ENCODE data around the gene GOLGA8M. TPM values are rescaled to one million over a fixed set of nuclear protein-coding genes. Genes with fewer than 3 reads are reported as not detected.
"Not testable (repeated sequence)": the region's sequence is repeated elsewhere in the genome, so short reads cannot be mapped to it uniquely, and the experiment has no call there.

Gene GOLGA8M
- total RNA-seq, 1 donor from 2014 or later: 3.0 TPM

DNA sequence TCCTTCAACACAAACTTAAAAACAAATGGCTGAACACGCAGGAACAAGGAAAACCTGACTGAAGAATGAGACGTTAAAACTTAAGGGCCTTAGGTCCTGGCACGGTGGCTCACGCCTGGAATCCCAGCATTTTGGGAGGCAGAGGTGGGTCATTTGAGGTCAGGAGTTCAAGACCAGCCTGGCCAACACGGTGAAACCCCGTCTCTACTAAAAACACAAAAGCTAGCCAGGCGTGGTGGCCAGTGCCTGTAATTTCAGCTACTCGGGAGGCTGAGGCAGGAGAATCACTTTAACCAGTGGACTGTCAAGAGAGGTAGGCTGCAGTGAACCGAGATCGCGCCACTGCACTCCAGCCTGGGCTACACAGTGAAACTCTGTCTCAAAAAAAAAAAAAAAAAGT, 6.4 kb upstream of the GOLGA8M start:
- H3K4me1 ChIP-seq; DNase-seq; H3K36me3 ChIP-seq; H3K4me3 ChIP-seq; H3K27ac ChIP-seq; H3K9me3 ChIP-seq; intact Hi-C loops (cut with DNase I); ATAC-seq; H3K27me3 ChIP-seq: not testable (repeated sequence)

DNA sequence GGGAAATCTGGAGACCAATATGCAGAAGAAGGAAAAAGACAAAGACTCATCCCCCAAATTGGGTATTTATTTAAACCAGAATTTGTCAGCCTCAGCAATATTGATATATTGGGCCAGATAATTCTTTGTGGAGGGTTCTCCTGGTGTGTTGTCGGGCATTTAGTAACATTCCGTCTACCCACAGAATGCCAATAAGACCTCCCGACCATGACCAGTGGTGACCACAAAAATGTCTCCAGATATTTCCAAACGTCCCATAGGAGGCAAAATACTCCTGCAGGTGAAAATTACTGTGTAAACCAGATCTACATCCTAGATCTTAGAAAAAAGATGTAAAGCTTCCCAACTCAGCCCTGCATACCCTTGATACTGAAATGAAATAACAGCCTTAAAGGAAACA, 2.0 kb upstream of the GOLGA8M start:
- H3K27ac ChIP-seq; H3K27me3 ChIP-seq; ATAC-seq; H3K4me3 ChIP-seq; DNase-seq; H3K4me1 ChIP-seq; H3K36me3 ChIP-seq; intact Hi-C loops (cut with DNase I); H3K9me3 ChIP-seq: not testable (repeated sequence)

DNA sequence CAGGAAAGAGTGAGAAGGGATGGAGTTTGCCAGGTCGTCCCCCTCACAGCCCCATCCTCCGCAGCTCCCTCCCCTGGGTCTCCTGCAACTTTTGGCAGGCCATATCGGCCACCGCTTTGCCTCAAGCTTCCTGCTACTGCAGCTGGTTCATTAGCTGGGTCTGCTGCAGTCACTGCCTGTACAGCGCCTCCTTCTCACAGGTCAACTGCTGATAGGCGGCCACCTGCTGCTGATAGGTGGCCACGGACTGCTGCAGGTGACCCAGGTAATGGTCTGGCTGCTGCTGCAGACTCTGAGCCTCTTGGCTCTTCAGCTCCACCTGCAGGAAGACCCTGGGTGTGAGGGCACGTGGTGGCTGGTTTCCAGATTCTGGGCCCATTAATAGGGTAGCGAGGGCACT, 8.3 kb downstream of the GOLGA8M start:
- H3K9me3 ChIP-seq; H3K4me1 ChIP-seq; H3K27ac ChIP-seq; H3K4me3 ChIP-seq; DNase-seq; intact Hi-C loops (cut with DNase I); ATAC-seq; H3K27me3 ChIP-seq; H3K36me3 ChIP-seq: not testable (repeated sequence)

DNA sequence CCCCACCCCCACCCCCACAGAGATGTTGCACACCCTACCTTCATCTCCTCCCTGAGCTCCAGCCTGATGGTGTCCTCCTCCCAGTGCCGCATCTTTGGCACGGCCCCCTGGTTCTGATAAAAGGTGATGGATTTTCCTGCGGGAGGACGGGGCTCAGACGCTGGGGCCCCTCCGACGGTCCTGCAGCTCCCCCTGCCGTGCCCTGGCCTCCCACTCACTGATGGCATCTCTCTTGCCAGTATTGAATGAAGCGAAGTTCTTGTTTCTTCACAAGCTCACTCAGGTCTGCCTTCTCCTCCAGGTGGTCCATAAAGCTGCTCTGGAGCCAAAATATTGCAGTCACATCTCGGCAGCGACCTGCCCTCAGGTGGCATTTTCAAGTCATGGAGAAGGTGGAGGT, 9.8 kb downstream of the GOLGA8M start:
- ATAC-seq; DNase-seq; intact Hi-C loops (cut with DNase I): not testable (repeated sequence)

DNA sequence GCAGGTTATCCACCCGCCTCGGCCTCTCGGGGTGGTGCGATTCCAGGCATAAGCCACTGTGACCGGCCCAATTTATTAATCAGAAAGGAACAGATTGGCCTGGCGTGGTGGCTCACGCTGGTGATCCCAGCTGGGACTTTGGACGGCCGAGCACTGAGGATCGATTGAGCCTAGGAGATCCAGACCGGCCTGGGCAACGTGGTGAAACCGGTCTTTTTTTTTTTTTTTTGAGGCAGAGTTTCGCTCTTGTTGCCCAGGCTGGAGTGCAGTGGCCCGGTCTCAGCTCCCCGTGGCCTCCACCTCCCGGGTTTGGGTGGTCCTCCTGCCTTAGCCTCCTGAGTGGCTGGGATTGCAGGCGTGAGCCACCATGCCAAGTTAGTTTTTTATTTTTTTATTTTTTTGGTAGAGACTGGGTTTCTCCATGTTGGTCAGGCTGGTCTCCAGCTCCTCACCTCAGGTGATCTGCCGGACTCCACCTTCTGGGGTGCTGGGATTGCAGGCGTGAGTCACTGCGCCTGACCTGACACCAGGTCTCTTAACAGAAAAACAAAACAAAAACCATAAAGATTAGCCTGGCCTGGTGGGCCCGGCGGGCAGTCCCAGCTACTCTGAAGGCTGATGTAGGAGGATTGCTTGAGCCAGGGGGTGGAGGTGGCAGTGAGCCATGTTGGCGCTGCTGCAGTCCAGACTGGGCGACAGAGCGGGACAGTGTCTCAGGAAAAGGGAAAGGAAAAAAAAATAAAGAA, 18.0 kb downstream of the GOLGA8M start:
- H3K9me3 ChIP-seq; ATAC-seq; H3K27ac ChIP-seq; H3K4me1 ChIP-seq; DNase-seq; H3K4me3 ChIP-seq; H3K27me3 ChIP-seq; H3K36me3 ChIP-seq; intact Hi-C loops (cut with DNase I): not testable (repeated sequence)

More for the DNA sequence above, 9.8 kb downstream of the GOLGA8M start:
- not testable (repeated sequence) for H3K4me3 ChIP-seq, H3K27ac ChIP-seq, H3K27me3 ChIP-seq, H3K4me1 ChIP-seq, H3K9me3 ChIP-seq, H3K36me3 ChIP-seq

DNA sequence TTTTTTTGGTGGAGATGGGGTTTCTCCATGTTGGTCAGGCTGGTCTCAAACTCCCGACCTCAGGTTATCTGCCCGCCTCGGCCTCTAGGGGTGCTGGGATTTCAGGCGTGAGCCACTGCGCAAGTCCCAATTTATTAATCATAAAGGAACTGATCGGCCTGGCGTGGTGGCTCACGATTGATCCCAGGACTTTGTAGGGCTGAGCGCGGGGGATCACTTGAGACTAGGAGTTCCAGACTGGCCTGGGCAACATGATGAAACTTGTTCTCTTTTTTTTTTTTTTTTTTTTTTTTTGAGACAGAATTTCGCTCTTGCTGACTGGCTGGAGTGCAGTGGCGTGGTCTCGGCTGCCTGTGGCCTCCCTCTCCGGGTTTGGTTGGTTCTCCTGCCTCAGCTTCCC, 19.2 kb downstream of the GOLGA8M start:
- H3K27me3 ChIP-seq; H3K9me3 ChIP-seq; ATAC-seq; H3K27ac ChIP-seq; H3K4me1 ChIP-seq; DNase-seq; H3K4me3 ChIP-seq; H3K36me3 ChIP-seq; intact Hi-C loops (cut with DNase I): not testable (repeated sequence)

DNA sequence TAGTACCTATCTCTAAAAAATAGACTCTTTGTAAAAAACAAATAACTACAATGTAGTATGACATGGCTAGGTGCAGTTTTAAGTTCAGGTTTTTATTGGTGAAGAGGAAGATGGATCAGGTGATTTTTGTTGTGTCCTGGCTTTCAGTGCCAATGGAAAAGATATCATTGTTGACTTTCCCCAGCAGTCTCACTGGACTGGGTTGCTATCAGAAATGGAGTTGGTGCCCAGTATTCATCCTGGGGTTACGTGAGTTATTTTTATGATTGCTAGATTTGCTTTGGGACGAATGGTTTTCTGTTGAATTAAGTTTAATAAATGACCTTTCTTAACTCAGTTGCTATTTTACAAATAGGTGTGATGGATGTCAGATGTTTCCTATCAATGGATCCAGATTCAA, 38.7 kb downstream of the GOLGA8M start:
- H3K9me3 ChIP-seq; H3K27me3 ChIP-seq; H3K4me1 ChIP-seq; H3K36me3 ChIP-seq; DNase-seq; intact Hi-C loops (cut with DNase I); H3K4me3 ChIP-seq; H3K27ac ChIP-seq; ATAC-seq: not testable (repeated sequence)

DNA sequence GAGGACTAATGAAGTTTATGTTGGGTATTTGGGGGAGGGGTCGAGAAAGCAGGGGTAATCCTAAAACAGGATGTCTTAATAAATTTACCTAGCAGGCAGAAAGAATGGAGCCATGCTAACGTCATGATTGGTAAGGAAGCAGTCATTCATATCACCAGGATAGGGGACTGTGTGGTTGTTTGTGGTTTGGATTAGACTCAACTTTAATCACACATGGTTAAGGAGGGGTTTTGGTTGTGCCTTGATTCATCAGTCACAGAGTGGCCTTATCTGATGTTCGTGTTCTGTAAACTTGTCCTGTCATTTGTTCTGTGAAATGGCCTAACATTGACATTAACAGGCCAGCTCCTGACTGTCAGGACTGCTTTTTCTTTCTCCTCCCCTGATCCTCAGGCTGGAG, 40.1 kb downstream of the GOLGA8M start:
- H3K27me3 ChIP-seq: not testable (repeated sequence)

DNA sequence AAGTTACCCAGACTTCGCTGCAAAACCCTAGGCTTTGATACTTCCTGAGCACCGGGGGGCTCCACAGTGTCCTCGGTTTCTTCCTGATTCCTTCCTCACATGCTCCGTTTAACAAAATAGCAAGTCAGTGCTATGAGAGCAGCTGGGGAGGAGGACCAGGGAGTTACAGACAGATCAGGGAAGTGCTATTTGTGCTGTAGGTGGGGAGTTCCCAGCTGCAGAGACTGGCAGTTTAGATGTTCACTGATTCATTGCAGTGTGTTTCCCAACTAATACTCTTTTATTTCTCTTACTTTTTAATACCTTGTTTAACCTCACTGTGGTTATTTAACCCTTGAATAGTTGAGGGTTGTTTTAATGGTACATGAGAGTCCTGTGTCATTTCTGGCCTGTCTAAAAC, 45.8 kb downstream of the GOLGA8M start:
- H3K27me3 ChIP-seq; H3K4me3 ChIP-seq; intact Hi-C loops (cut with DNase I); H3K36me3 ChIP-seq; H3K27ac ChIP-seq; H3K9me3 ChIP-seq; DNase-seq; H3K4me1 ChIP-seq; ATAC-seq: not testable (repeated sequence)

More for the DNA sequence above, 40.1 kb downstream of the GOLGA8M start:
- H3K9me3 ChIP-seq; H3K36me3 ChIP-seq; H3K27ac ChIP-seq; DNase-seq; intact Hi-C loops (cut with DNase I); H3K4me3 ChIP-seq; H3K4me1 ChIP-seq; ATAC-seq: not testable (repeated sequence)

DNA sequence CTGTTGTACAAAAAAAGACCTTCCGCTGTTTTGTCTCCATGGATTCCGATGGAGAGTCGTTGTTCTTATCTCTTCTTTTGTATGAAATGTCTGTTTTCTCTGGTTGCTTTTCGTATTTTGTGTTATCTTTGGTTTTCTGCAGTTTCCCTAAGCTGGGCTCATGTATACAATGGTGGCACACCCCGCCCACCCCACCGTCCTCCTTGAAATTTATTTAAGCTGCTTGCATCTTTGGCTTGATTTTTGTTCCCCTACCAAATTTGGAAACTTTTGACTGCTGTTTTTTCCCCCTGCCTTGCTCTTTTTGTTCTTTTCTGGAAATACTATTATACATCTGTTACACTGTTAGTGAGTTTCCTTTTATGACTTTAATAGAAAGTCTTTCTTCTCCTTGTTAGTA, 47.6 kb downstream of the GOLGA8M start:
- H3K4me3 ChIP-seq; H3K27ac ChIP-seq; H3K27me3 ChIP-seq; H3K36me3 ChIP-seq; intact Hi-C loops (cut with DNase I); H3K4me1 ChIP-seq; H3K9me3 ChIP-seq; DNase-seq; ATAC-seq: not testable (repeated sequence)

DNA sequence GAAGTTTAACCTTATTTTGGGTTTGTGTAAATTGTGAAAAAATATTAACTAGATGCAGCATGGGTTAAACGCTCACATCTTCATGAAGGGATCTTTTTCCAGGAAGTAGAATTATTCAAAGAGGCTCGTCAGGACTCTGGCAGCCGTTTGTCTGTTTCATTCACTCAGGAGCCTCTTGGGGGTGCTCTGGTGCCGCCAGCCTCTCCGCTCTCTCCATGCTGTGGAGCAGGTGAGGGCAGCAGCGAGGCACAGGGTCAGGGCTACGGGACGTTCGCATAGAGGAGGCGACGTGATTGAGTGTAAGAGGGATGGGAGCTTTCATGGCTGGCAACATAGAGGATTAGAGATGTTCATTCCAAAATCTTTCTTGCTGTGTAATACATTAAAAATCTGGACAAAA, 48.5 kb downstream of the GOLGA8M start:
- intact Hi-C loops (cut with DNase I); H3K9me3 ChIP-seq; H3K4me3 ChIP-seq; DNase-seq; H3K4me1 ChIP-seq; H3K36me3 ChIP-seq; H3K27ac ChIP-seq; H3K27me3 ChIP-seq: not testable (repeated sequence)
- peak; percentile 70 for ATAC-seq

DNA sequence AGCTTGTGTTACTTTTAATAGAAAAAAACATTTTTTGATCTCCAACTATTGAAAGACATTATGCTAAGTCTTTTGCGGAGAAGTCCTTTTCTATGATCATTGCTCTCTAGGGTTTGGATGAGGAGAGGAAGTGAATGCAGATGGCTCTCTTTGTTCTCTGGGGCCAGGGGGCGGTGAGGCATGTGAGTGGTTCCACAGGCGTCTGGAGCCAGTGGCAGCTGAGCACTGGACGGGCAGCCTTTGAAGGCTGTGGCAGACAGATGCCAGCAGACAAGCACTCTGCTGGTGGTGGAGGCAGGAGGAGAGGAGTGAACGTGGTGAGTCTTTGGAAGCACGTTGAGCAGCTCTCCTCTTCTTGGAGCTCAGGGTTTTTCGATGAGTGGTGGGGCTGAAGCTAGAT, 51.5 kb downstream of the GOLGA8M start:
- H3K27me3 ChIP-seq; H3K36me3 ChIP-seq; H3K4me1 ChIP-seq; DNase-seq; H3K9me3 ChIP-seq; H3K4me3 ChIP-seq; H3K27ac ChIP-seq; ATAC-seq; intact Hi-C loops (cut with DNase I): not testable (repeated sequence)

DNA sequence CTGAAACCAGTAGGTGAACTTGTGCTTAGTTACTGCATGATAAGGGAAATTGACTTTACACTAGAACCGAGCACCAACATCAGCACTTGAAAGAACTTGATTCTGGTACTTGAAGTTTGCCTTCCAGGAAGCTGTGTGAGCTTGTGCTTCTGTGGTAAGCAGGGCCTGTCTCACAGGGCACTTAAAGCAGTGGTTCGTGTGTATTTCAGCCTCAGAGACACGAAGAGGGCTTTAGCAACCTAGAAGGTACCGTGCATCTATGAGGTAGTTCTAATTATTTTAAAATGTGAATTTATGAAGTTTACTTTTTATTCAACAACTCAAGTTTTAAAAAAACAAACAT, 56.2 kb downstream of the GOLGA8M start:
- H3K4me1 ChIP-seq; H3K36me3 ChIP-seq; H3K9me3 ChIP-seq; H3K27ac ChIP-seq; DNase-seq; H3K4me3 ChIP-seq; H3K27me3 ChIP-seq; intact Hi-C loops (cut with DNase I): not testable (repeated sequence)
- ATAC-seq: peak; percentile 56

DNA sequence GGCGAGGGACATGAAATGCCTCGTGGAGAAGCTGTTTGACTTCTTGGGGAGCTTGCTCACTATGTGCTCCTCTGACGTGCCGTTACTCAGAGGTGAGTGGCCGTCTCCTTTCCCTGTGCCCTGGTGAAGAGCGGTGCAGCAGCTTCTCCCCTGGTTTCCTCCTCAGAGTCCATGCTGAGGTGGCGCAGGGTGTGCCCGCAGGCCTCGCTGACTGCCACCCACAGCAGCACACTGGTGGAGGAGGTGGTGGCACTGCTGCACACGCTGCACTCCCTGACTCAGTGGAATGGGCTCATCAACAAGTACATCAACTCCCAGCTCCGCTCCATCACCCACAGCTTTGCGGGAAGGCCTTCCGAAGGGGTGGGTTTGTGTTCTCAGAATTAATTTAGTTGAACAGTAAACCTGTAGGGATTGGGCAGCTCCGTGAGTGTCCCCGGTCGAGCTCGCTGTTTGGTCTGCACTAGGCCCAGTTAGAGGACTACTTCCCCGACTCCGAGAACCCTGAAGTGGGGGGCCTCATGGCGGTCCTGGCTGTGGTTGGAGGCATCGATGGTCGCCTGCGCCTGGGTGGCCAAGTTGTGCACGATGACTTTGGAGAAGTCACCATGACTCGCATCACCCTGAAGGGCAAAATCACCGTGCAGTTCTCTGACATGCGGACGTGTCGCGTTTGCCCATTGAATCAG, 56.7 kb downstream of the GOLGA8M start:
- H3K36me3 ChIP-seq; ATAC-seq; H3K4me3 ChIP-seq; H3K27ac ChIP-seq; intact Hi-C loops (cut with DNase I); H3K9me3 ChIP-seq; H3K4me1 ChIP-seq; H3K27me3 ChIP-seq: not testable (repeated sequence)
- peak; percentile 26 for DNase-seq

DNA sequence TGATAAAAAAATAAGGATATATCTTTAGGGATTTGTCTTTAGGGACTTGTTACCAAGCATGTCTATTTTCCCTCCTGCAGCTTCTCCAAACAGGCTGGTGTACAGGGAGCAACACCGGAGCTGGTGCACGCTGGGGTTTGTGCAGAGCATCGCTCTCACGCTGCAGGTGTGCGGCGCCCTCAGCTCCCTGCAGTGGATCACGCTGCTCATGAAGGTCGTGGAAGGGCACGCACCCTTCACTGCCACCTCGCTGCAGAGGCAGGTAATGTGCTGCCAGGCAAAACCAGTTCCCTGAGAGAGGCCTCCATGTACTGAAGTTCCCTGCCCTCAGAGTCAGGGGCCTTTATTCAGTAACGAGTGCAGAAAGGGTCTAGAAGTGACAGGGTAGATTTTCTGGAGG, 58.0 kb downstream of the GOLGA8M start:
- DNase-seq: peak; percentile 17
- H3K27ac ChIP-seq; H3K36me3 ChIP-seq; H3K9me3 ChIP-seq; H3K27me3 ChIP-seq; intact Hi-C loops (cut with DNase I); H3K4me1 ChIP-seq; ATAC-seq; H3K4me3 ChIP-seq: not testable (repeated sequence)
